ENCODE results near the gene PIK3R1. TPM values are rescaled to one million over a fixed set of nuclear protein-coding genes. Genes with fewer than 3 reads are reported as not detected.

The PIK3R1 gene
- total RNA-seq, result 100 to 1,000 TPM in 1 of 4 donors, 10 to 100 TPM in 3; 86.1 to 107 (median 94.8) TPM

- peak within 1 kb of the TSS; percentile 97 to 99 (median 97) for H3K27ac ChIP-seq
- no peaks in the 10 kb centered on the region for H3K9me3 ChIP-seq
- peak; percentile 97 to 98 for DNase-seq
- H3K36me3 ChIP-seq, result no peaks in the 10 kb centered on the region
- peak in 5 of 6 experiments; percentile 43 to 62 (median 57) for TF ChIP-seq CTCF (IDR thresholded peaks at IDR 0.05)
- peak; percentile 84 to 99 for TF ChIP-seq POLR2A (IDR thresholded peaks at IDR 0.05)
- intact Hi-C loops (cut with DNase I), result no loop called here
- H3K4me1 ChIP-seq, result peaks cover 19 to 24% of the 10 kb centered on the region in 2 donors
- H3K4me3 ChIP-seq (replicated peaks in 1 of 3), result peak within 1 kb of the TSS; percentile 80 to 95 (median 90)
- WGBS, 2 donors, result 0% methylated on average over 11 to 28 of the region's 78 CpGs
- no peaks in the 10 kb centered on the region for H3K27me3 ChIP-seq
These were observed at the start of gene PIK3R1 for GRCh38 chr5:68215208-68215897. Gene PIK3R1, plus strand, starts transcription at chr5:68215756. Its CDS starts 10,920 bp downstream, at chr5:68226676.

- Histone ChIP-seq H3K9me3 (no peaks in the 10 kb centered on the region), H3K27ac (no peak overlapping the region), H3K4me1 (no peaks in the 10 kb centered on the region), H3K36me3 (no peaks in the 10 kb centered on the region), H3K4me3 (replicated peaks in 1 of 3) (no peak overlapping the region), H3K27me3 (no peaks in the 10 kb centered on the region)
- DNase-seq, result no peak
- TF ChIP-seq POLR2A (IDR thresholded peaks at IDR 0.05) (no peak), CTCF (IDR thresholded peaks at IDR 0.05) (no peak)
- intact Hi-C loops (cut with DNase I), result no loop called here
- WGBS, 2 donors, result 96 to 98% methylated on average over 4 of the region's 4 CpGs
These were observed 48.3 kb upstream of the PIK3R1 start for GRCh38 chr5:68167195-68167651.

GRCh38 chr5:68169903-68170302 lies 45.7 kb upstream of the PIK3R1 start:
- Histone ChIP-seq H3K27ac (no peak overlapping the region), H3K4me1 (no peaks in the 10 kb centered on the region), H3K36me3 (no peaks in the 10 kb centered on the region), H3K27me3 (no peaks in the 10 kb centered on the region), H3K4me3 (replicated peaks in 1 of 3) (no peak overlapping the region), H3K9me3 (no peaks in the 10 kb centered on the region)
- no peak for TF ChIP-seq CTCF (IDR thresholded peaks at IDR 0.05)
- no peak for TF ChIP-seq POLR2A (IDR thresholded peaks at IDR 0.05)
- 50 to 65% methylated on average over 1 of the region's 1 CpG for WGBS, 2 donors
- DNase-seq, result no peak
- intact Hi-C loops (cut with DNase I), result no loop called here

GRCh38 chr5:68170826-68171558 lies 44.6 kb upstream of the PIK3R1 start:
- no peak for TF ChIP-seq CTCF (IDR thresholded peaks at IDR 0.05)
- no peak for TF ChIP-seq POLR2A (IDR thresholded peaks at IDR 0.05)
- H3K9me3 ChIP-seq, result no peaks in the 10 kb centered on the region
- H3K4me3 ChIP-seq (replicated peaks in 1 of 3), result no peak overlapping the region
- no peaks in the 10 kb centered on the region for H3K4me1 ChIP-seq
- intact Hi-C loops (cut with DNase I), result no loop called here
- H3K27ac ChIP-seq, result peak overlapping the region in 2 of 3 donors; percentile 28 to 45
- DNase-seq, result peak; percentile 65 to 73
- H3K36me3 ChIP-seq, result no peaks in the 10 kb centered on the region
- WGBS, 2 donors, result 45 to 50% methylated on average over 10 of the region's 10 CpGs
- no peaks in the 10 kb centered on the region for H3K27me3 ChIP-seq

- WGBS, 2 donors, result 61 to 74% methylated on average over 2 of the region's 2 CpGs
- no peak for DNase-seq
These were observed 43.2 kb upstream of the PIK3R1 start for GRCh38 chr5:68172314-68172713.

More at GRCh38 chr5:68172314-68172713, 43.2 kb upstream of the PIK3R1 start:
- H3K4me1 ChIP-seq, result no peaks in the 10 kb centered on the region
- intact Hi-C loops (cut with DNase I), result no loop called here
- no peak overlapping the region for H3K4me3 ChIP-seq (replicated peaks in 1 of 3)
- no peak overlapping the region for H3K27ac ChIP-seq
- no peaks in the 10 kb centered on the region for H3K9me3 ChIP-seq
- no peak for TF ChIP-seq CTCF (IDR thresholded peaks at IDR 0.05)
- TF ChIP-seq POLR2A (IDR thresholded peaks at IDR 0.05), result no peak
- H3K36me3 ChIP-seq, result no peaks in the 10 kb centered on the region
- no peaks in the 10 kb centered on the region for H3K27me3 ChIP-seq
